HG02884 (cell line): ENCODE data around the gene TAGLN2.
A peak's percentile ranks its signal among the peaks of the same experiment; 100 is the strongest.

ENCODE experiments used
- ATAC-seq: cut with Tn5 transposase; IDR thresholded peaks from one replicate; pipeline ENCODE4 v1.9.1; 2021; ENCODE audit warnings: mild to moderate bottlenecking, moderate library complexity; ENCODE audit not compliant: unreplicated experiment

TAGLN2 gene

DNA sequence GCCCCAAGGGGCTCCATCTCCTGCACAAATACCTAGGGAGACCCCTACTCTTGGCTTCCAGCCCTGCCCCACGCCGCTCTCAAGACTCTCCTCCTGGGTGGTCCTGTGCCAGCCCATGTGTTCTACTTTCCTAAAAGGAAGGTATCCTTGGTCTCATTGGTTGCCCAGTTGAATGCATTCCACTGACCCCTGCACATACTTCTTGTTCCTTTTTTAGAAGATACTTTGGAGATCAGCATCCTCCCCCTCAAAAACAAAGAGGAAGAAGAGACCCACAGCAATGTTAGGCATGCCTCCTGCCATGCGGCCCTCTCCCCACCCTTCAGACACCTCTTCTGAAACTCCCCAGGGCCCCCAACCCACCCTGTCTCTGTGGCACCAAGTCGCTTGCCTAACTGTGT, 24.7 kb upstream of the TAGLN2 start:
- no peak for ATAC-seq

GRCh38 chr1:159949123-159949522, 23.8 kb upstream of the TAGLN2 start:
- no peak for ATAC-seq

DNA sequence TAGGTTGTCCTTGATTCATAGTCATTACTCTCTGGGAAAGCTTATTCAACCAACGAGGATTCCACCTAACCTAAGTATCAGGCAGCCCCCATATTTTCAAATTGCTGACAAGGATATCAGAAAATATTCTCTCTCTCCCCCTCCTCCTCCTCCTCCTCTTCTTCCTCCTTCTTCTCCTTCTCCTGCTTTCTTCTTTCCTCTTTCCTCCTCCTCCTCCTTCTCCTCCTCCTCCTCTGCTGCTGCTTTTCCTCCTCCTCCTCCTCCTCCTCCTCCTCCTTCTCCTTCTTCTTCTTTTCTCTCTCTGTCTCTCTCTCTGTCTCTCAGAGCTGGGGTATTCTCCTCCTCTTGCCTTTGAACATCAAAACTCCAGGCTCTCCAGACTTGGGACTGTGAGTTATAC, 22.6 kb upstream of the TAGLN2 start:
- ATAC-seq = no peak

- ATAC-seq = no peak
Measured at GRCh38 chr1:159946242-159947187, 21.2 kb upstream of the TAGLN2 start.

DNA sequence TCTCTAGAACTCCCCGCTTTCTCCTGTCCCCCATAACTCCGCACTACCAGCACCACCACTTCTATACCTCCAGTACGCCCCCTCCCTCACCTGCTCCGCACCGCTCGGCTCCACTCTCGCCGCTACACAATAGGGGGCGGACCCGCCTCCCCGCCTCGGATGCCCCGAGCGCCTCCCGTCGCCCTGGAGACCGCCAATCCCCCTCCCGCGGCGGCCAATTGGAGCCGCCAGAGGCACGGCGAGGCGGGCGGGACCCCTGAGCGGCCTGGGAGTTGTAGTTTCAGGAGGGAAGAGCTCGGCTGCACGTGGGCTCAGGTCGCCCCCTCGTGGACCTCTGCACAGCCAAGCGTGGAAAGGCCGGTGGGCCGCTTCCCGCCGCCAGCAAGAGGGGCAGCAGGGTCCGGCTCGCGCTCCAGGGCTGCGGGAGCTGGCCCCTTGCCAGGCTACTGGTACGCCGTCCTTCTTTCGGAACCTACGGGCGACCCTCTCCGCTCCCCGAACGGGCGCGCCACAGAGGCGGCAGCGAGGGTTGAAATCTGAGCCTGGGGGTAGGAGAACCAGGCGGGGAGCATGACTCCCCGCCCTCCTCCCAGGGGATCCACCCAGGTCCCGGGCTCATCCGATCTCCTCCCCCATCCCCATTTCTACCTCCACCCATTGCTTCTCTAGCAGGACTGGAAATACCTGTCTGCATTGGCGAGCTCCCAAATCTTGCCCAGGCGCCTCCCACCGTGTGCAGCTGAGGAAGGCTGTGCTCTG, 20.4 kb upstream of the TAGLN2 start, which contains the start of gene IGSF9:
Gene IGSF9, minus strand, starts transcription at position 131 of the 759 bp plus-strand sequence. CDS start 2,159 bp downstream, outside the sequence.
- ATAC-seq = peak; percentile 58

DNA sequence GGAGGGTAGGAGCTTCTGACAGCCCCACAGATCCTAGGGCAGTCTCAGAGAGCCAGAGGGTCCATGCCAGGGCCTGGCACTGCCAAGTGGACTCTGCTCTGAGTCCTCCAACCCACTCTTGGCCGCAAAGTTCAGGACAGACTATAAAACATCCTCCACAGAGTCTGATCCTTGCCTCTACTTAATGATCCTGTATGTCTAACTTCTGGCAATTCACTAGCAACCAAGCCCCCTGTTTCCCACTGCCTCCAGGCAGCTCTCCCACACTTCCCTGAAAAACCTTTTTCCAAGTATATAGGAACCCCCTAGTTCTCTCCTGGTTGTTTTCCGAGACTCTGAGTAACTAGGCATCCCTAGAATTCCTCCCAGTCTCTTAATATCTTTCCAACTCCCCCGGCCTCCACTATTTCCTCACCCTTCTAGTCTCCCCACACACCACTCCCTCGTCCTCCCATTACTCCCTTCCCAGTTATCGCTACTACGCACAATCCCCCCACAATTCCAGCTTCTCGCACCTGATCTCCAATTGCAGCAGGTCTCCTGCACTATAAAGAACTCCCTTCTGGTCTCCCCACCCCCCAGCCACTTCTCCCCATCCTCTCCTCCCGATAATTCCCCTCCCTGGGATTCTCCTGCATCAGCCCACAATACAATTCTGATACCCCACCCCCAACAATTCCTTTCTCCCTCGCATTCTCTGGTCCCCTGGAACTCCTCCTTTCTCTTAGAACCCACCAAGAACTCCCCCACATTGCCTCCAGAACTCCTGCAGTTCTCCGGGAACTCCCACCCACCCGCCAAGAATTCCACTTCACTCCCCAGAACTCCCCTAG, 19.5 kb upstream of the TAGLN2 start:
- no peak for ATAC-seq

- ATAC-seq = no peak
Measured at GRCh38 chr1:159943908-159944622, 18.8 kb upstream of the TAGLN2 start.

DNA sequence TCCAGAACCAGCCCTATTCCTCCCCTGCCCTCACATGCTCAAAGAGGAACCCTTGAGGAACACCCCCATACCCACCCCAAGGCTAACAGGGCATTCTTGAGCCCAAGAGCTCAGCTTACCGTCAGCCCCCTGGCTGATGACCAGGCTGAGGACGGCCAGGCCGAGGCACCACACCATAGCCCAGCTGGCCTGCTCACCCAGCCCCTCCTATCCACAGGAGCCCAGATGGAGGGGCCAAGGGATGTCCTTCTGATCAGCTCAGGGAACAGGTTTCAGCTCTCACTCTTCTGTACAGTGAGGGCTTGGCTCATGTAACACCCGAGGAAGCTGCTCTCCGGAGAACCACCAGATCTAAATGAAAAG, 18.0 kb upstream of the TAGLN2 start:
- no peak for ATAC-seq

GRCh38 chr1:159942632-159943277, 17.4 kb upstream of the TAGLN2 start:
- ATAC-seq = no peak

DNA sequence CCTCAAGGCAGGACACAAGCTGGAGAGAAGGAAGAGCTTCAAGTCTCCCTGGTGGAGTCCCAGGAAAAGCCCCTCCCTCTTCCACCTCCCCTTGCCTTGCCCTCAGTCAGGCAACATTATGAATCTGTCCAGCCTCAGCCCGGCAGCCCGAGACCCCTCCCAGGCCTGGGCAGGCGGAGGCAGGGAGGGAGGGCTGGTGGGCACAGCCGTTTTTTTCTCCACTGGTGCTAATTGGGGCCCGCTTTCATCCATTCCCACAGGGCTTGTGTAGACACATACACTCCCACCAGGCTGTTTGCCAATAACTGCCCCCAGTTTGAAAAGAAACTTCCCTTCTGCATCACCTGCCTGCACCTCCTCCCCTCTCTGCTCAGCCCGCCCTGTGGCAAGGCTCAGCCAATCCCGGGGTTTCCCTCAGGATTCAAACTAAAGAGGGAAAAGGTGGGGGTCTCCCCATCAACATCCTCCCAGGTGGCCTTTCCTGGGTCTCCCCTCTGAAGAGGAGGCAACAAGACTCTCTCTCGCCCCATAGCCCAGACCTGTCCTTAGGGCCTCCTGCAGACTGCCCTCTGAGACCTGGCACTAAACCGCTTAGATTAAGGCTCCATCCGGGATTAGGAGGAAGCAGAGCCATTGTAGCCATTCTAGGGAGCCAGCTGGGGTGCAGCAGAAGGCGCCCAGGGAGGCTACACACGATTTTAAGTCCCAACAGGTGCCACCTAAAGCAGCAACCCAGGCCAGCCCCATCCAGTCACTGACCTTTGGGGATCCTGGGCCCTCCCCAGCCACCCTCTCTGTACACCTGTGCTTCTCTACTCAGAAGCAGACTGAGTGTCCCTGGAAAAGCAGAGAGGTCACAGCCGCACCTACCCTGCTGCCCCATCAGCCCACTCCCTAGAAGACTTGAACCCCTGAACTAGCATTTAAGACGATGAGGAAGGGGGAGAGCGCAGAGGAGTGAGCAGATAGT, 16.6 kb upstream of the TAGLN2 start:
- no peak for ATAC-seq

DNA sequence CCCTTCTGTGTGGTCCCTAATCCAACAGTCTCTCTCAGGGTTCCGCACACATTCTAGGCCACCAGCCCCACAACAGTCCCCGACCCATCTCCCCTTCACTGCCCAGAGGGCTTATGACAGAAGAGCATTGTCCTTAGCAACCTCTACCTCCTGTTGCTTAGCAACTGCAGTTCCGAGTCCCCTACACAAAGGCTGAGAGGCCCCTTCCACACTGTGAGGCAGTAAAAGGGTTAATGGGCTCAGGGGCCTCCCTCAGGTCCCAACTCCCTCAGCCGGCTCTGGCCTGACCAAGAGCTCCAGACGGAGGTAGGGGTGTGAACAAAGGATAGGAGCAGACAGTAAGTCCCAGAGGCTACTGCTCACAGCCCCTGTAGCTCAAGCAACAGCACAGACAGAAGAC, 15.8 kb upstream of the TAGLN2 start:
- ATAC-seq = no peak

DNA sequence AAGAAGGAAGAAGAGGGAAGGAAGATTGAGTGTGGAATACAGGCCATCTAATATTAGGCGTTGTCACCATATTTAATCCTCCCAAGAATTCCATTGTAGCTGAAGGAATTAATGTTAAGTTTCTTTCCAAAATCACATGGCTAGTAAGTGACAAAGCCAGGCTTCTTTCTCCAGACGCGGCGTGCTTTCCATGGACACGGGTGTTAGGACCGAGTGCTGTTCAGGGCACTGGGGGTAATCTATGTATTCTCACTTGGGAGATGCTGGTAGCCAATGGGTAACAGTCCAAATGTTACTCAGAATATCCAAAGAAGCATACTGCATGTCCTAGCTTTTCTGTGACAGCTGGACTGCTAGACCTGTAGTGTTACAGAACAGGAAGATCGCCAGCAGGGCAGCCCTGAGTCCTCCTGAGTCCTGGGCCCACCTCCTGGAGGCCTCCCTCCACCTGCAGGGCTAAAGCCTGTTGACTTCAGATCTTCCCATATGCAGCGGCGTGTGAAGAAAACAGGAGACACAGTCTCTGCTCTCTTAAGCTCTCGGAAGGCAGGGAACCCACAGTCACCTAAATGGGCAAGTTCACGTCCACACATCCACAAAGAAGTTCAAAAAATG, 14.8 kb upstream of the TAGLN2 start:
- ATAC-seq = no peak

- no peak for ATAC-seq
Measured at GRCh38 chr1:159939678-159940002, 14.3 kb upstream of the TAGLN2 start.

- ATAC-seq = no peak
Measured at GRCh38 chr1:159938905-159939677, 13.8 kb upstream of the TAGLN2 start.

DNA sequence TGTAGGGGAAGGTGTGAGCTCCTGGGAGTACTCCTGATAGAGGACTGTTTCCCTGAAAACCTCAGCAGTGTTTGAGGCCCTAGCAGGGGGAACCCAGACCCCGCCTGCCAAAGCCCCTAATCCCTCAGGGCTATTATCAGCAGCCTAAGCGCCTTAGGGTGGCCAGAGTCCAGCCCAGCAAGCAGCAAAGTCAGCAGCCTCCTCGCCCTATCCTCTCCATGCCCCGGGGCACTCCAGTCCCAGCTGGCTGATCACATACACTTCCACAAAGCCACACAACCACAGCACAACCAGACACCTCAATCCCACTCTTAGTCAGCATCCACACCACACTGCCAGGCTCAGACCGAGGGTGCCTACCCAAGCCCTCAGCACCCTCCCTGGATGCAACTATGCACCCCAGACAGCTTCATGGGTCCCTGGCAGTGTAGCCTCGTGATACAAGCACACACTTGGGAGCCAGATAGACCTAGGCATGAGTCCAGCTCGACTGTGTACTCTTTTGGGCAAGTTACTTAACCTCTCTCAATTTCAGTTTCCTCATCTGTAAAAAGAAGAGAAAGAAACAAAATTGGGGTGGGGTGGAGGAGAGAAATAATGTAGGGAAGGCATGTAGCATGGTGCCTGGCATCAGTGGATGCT, 13.0 kb upstream of the TAGLN2 start:
- no peak for ATAC-seq

- no peak for ATAC-seq
Measured at GRCh38 chr1:159937054-159937750, 11.9 kb upstream of the TAGLN2 start.
